ENCODE data around the gene SHOC2.

- TF ChIP-seq CTCF (conservative IDR thresholded peaks at IDR 0.05 in 1 of 2, IDR thresholded peaks at IDR 0.05 in 1 of 2; ENCODE audit: extremely low read depth in 1 of 2, insufficient read depth in 1 of 2, low read depth in 1 of 2, low read length in 2 of 2) (no peak), EZH2 (IDR thresholded peaks at IDR 0.05; ENCODE audit: borderline replicate concordance, low read length) (no peak)
These were observed 2.7 kb upstream of the SHOC2 start for GRCh38 chr10:110916554-110917346.
